ENCODE measurements around the gene MYEF2.

MYEF2 gene

DNA sequence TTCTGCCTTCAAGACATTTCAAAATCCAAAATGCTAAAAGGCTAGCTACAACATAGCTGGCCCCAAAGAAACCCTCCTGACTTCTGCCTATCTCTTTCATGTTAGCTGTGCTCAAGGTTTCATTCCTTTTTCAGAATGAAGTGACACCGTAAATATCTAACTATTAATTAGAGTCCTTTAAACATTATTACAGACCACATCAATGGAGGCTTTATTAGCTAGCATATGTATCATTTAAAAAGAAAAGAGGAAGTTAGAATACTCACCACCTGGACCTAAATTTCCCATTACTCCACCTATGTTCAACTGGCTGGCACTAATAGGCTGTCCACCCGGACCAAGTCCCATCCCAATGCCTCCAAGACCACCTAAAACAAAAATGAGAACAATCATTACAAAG lies 24.6 kb downstream of the MYEF2 start:
- Histone ChIP-seq H3K36me3 (replicated peaks; ENCODE audit: low read depth, low read length) (peaks cover 3% of the 10 kb centered on the region), H3K9ac (ENCODE audit: low read length) (no peak overlapping the region), H3K27me3 (ENCODE audit: low read depth, low read length) (no peaks in the 10 kb centered on the region)

DNA sequence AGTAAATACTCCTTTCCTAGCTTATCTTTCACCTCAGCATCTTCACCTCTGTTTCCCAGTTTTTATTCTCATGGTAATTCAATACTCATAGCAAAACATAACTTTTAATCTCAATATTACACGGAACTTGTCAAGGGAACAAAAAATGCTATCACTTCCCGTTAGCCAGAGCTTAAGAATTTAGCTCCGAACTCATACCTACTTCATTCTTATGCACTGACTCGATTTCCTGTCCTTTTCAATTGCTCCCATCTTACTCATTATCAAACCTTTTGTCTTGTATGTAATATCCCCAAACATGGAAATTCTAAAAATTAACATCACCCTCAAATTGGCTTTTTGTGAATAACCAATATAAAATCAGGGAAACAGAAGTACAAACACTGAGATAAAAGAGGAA lies 28.2 kb downstream of the MYEF2 start:
- no peaks in the 10 kb centered on the region for H3K9me3 ChIP-seq (ENCODE audit: insufficient read depth, low read length)
- H2AFZ ChIP-seq (ENCODE audit: low read depth, low read length) = no peak overlapping the region
- H3K4me1 ChIP-seq (ENCODE audit: low read length) = peaks cover 13% of the 10 kb centered on the region
- H4K20me1 ChIP-seq (ENCODE audit: insufficient read depth, low read length) = no peaks in the 10 kb centered on the region
- H3K4me2 ChIP-seq (ENCODE audit: low read length) = no peak overlapping the region
- no peaks in the 10 kb centered on the region for H3K27me3 ChIP-seq (ENCODE audit: low read depth, low read length)
- no peak for TF ChIP-seq EZH2phosphoT487 (IDR thresholded peaks at IDR 0.05; ENCODE audit: low read depth)
- TF ChIP-seq, protein P1, sequence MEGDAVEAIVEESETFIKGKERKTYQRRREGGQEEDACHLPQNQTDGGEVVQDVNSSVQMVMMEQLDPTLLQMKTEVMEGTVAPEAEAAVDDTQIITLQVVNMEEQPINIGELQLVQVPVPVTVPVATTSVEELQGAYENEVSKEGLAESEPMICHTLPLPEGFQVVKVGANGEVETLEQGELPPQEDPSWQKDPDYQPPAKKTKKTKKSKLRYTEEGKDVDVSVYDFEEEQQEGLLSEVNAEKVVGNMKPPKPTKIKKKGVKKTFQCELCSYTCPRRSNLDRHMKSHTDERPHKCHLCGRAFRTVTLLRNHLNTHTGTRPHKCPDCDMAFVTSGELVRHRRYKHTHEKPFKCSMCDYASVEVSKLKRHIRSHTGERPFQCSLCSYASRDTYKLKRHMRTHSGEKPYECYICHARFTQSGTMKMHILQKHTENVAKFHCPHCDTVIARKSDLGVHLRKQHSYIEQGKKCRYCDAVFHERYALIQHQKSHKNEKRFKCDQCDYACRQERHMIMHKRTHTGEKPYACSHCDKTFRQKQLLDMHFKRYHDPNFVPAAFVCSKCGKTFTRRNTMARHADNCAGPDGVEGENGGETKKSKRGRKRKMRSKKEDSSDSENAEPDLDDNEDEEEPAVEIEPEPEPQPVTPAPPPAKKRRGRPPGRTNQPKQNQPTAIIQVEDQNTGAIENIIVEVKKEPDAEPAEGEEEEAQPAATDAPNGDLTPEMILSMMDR (IDR thresholded peaks at IDR 0.05; ENCODE audit: low read depth, low read length) = no peak
- H3K36me3 ChIP-seq (replicated peaks; ENCODE audit: low read depth, low read length) = peaks cover 5% of the 10 kb centered on the region
- no peak overlapping the region for H3K4me3 ChIP-seq (ENCODE audit: low read length)
- no peak overlapping the region for H3K27ac ChIP-seq (ENCODE audit: low read length)
- H3K9ac ChIP-seq (ENCODE audit: low read length) = no peak overlapping the region
- H3K79me2 ChIP-seq (ENCODE audit: low read length) = no peaks in the 10 kb centered on the region

More for the DNA sequence above, 24.6 kb downstream of the MYEF2 start:
- H3K9me3 ChIP-seq (ENCODE audit: insufficient read depth, low read length) = no peaks in the 10 kb centered on the region
- H3K4me3 ChIP-seq (ENCODE audit: low read length) = no peak overlapping the region
- H2AFZ ChIP-seq (ENCODE audit: low read depth, low read length) = no peak overlapping the region
- H3K27ac ChIP-seq (ENCODE audit: low read length) = no peak overlapping the region
- no peaks in the 10 kb centered on the region for H3K79me2 ChIP-seq (ENCODE audit: low read length)
- no peak for TF ChIP-seq EZH2phosphoT487 (IDR thresholded peaks at IDR 0.05; ENCODE audit: low read depth)
- TF ChIP-seq, protein P1 (IDR thresholded peaks at IDR 0.05; ENCODE audit: low read depth, low read length) = no peak
- H3K4me2 ChIP-seq (ENCODE audit: low read length) = no peak overlapping the region
- H3K4me1 ChIP-seq (ENCODE audit: low read length) = peaks cover 6% of the 10 kb centered on the region; the same call in 1 of the 2 replicates
- H4K20me1 ChIP-seq (ENCODE audit: insufficient read depth, low read length) = no peaks in the 10 kb centered on the region

DNA sequence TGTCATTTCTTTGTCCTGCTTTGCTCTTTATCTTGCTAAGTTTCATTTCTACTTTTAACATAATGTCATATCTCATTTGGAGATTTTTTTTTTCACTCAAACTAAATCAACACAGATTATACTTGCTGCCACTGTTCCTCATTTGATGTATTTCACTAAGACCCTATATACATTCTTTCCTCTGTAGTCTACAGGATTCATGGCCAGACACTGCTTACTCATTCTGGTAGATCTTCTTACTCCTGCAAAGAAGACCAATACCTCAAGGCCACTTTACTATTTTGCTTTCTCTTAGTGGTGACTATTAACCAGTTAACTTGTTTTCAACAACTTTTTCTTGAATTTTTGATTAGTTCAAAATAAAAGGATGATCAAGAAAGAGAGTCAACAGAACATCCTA lies 30.7 kb downstream of the MYEF2 start:
- H3K79me2 ChIP-seq (ENCODE audit: low read length) = no peaks in the 10 kb centered on the region
- no peaks in the 10 kb centered on the region for H3K9me3 ChIP-seq (ENCODE audit: insufficient read depth, low read length)
- no peaks in the 10 kb centered on the region for H3K27me3 ChIP-seq (ENCODE audit: low read depth, low read length)
- H3K4me3 ChIP-seq (ENCODE audit: low read length) = no peak overlapping the region
- no peak overlapping the region for H3K9ac ChIP-seq (ENCODE audit: low read length)
- H2AFZ ChIP-seq (ENCODE audit: low read depth, low read length) = no peak overlapping the region
- H3K36me3 ChIP-seq (replicated peaks; ENCODE audit: low read depth, low read length) = peaks cover 5% of the 10 kb centered on the region
- H3K27ac ChIP-seq (ENCODE audit: low read length) = no peak overlapping the region
- H3K4me2 ChIP-seq (ENCODE audit: low read length) = no peak overlapping the region
- TF ChIP-seq EZH2phosphoT487 (IDR thresholded peaks at IDR 0.05; ENCODE audit: low read depth) = no peak
- TF ChIP-seq, protein P1 (IDR thresholded peaks at IDR 0.05; ENCODE audit: low read depth, low read length) = no peak
- H4K20me1 ChIP-seq (ENCODE audit: insufficient read depth, low read length) = no peaks in the 10 kb centered on the region
- peaks cover 13% of the 10 kb centered on the region for H3K4me1 ChIP-seq (ENCODE audit: low read length)

DNA sequence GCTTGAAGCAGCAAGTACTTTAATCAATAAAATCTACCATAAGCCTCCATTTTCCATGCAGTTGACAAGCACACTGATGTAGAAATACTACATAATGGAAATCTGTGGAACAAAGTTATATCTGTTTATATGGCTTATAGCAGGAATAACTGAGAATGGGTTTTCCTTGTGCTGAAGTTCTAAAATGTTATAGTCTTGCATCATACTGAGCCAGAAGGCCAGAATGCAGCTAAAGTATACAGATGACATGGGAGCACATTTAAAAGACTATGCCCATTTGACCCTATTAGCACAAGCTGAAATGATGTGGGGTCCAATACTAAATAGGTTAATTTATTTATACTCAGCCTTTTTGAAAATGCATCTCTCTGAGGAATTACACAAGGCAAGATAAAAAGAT lies 32.2 kb downstream of the MYEF2 start:
- no peak overlapping the region for H2AFZ ChIP-seq (ENCODE audit: low read depth, low read length)
- H3K27me3 ChIP-seq (ENCODE audit: low read depth, low read length) = no peaks in the 10 kb centered on the region
- H3K4me3 ChIP-seq (ENCODE audit: low read length) = no peak overlapping the region
- no peak overlapping the region for H3K9ac ChIP-seq (ENCODE audit: low read length)
- TF ChIP-seq, protein P1 (IDR thresholded peaks at IDR 0.05; ENCODE audit: low read depth, low read length) = no peak
- no peak for TF ChIP-seq EZH2phosphoT487 (IDR thresholded peaks at IDR 0.05; ENCODE audit: low read depth)
- H3K9me3 ChIP-seq (ENCODE audit: insufficient read depth, low read length) = no peaks in the 10 kb centered on the region
- no peaks in the 10 kb centered on the region for H4K20me1 ChIP-seq (ENCODE audit: insufficient read depth, low read length)
- H3K4me2 ChIP-seq (ENCODE audit: low read length) = no peak overlapping the region
- H3K27ac ChIP-seq (ENCODE audit: low read length) = no peak overlapping the region
- peaks cover 5% of the 10 kb centered on the region for H3K36me3 ChIP-seq (replicated peaks; ENCODE audit: low read depth, low read length)
- peaks cover 13% of the 10 kb centered on the region for H3K4me1 ChIP-seq (ENCODE audit: low read length)
- H3K79me2 ChIP-seq (ENCODE audit: low read length) = no peaks in the 10 kb centered on the region
